Right ventricle myocardium inferior (tissue), 1 donor: ENCODE measurements around the gene SMCR8. TPM values are rescaled to one million over a fixed set of nuclear protein-coding genes. Genes with fewer than 3 reads are reported as not detected.

Source experiments
- ATAC-seq: fragments of 200-7000 bp; cut with Tn5 transposase; one replicate; pipeline ENCODE4 v1.9.1; 2020; ENCODE audit warnings: mild to moderate bottlenecking, moderate library complexity
- DNase-seq: peaks from one replicate; pipeline ENCODE4 v3.0.0; 2021; ENCODE audit errors: missing footprints
- intact Hi-C: fragments of 100-400 bp; cut with DNase I; formaldehyde crosslinking; loops from one replicate; pipeline ENCODE4 v1.11.0; 2022
- total RNA-seq: library from RNA; stranded (reverse); fragmentation: NEBNext Ultra II Directional; extraction: Animal tissue kit (Norgen Biotek cat#: 25700); gene quantifications from one replicate; pipeline ENCODE4 v1.2.1, GENCODE V29; 2021
- donor health status: DM: no; HTN: yes; CAD: no; lungs with severe emphysema.

The SMCR8 gene
- total RNA-seq, 1 donor from 2014 or later: 11.8 TPM

GRCh38 chr17:18315562-18315922 lies 449 bp downstream of the SMCR8 start:
- ATAC-seq: no peak

GRCh38 chr17:18315961-18316360 lies 868 bp downstream of the SMCR8 start:
- intact Hi-C loops: loop anchor here (2.0 to 5.0 kb wide), 2 partner anchors 55 to 94 kb away; partner anchors contain the start of gene MIEF2
- DNase-seq (no peak), ATAC-seq (no peak)

More at GRCh38 chr17:18315562-18315922, 449 bp downstream of the SMCR8 start:
- intact Hi-C loops: loop anchor here (2.0 to 5.0 kb wide), 2 partner anchors 55 to 93 kb away; partner anchors contain the start of gene MIEF2
- no peak for DNase-seq

- DNase-seq: no peak
- no peak for ATAC-seq
- intact Hi-C loops: loop anchor here (5.0 kb wide), 1 partner anchor 96 kb away; no protein-coding TSS in a partner anchor
Measured at GRCh38 chr17:18318117-18318516, 3.0 kb downstream of the SMCR8 start.

GRCh38 chr17:18318771-18319450 lies 3.8 kb downstream of the SMCR8 start:
- ATAC-seq (no peak), DNase-seq (no peak)
- intact Hi-C loops: loop anchor here (5.0 kb wide), 1 partner anchor 97 kb away; no protein-coding TSS in a partner anchor

GRCh38 chr17:18319604-18320256 lies 4.6 kb downstream of the SMCR8 start:
- ATAC-seq: peak; percentile 20
- intact Hi-C loops: loop anchor here (5.0 kb wide), 1 partner anchor 97 kb away; no protein-coding TSS in a partner anchor
- DNase-seq: no peak

GRCh38 chr17:18320301-18320700 lies 5.2 kb downstream of the SMCR8 start:
- ATAC-seq (no peak), DNase-seq (no peak)
- intact Hi-C loops: no loop called here

- intact Hi-C loops: no loop called here
- DNase-seq: no peak
- no peak for ATAC-seq
Measured at GRCh38 chr17:18321309-18321708, 6.2 kb downstream of the SMCR8 start.

- no peak for DNase-seq
- no peak for ATAC-seq
- intact Hi-C loops: no loop called here
Measured at GRCh38 chr17:18322522-18322921, 7.4 kb downstream of the SMCR8 start.

- DNase-seq: no peak
- intact Hi-C loops: no loop called here
- no peak for ATAC-seq
Measured at GRCh38 chr17:18323007-18323406, 7.9 kb downstream of the SMCR8 start.

GRCh38 chr17:18323507-18324139 lies 8.5 kb downstream of the SMCR8 start:
- ATAC-seq (no peak), DNase-seq (no peak)
- intact Hi-C loops: no loop called here

GRCh38 chr17:18324140-18325050 lies 9.3 kb downstream of the SMCR8 start:
- DNase-seq (no peak), ATAC-seq (no peak)
- intact Hi-C loops: no loop called here

- ATAC-seq (no peak), DNase-seq (no peak)
- intact Hi-C loops: no loop called here
Measured at GRCh38 chr17:18326039-18326438, 10.9 kb downstream of the SMCR8 start.

- DNase-seq: no peak
- no peak for ATAC-seq
- intact Hi-C loops: no loop called here
Measured at GRCh38 chr17:18326572-18326971, 11.5 kb downstream of the SMCR8 start.

GRCh38 chr17:18327093-18327492 lies 12.0 kb downstream of the SMCR8 start:
- intact Hi-C loops: no loop called here
- ATAC-seq: no peak

GRCh38 chr17:18327556-18327955 lies 12.5 kb downstream of the SMCR8 start:
- ATAC-seq (no peak), DNase-seq (no peak)
- intact Hi-C loops: no loop called here

More at GRCh38 chr17:18327093-18327492, 12.0 kb downstream of the SMCR8 start:
- no peak for DNase-seq

- DNase-seq (no peak), ATAC-seq (no peak)
- intact Hi-C loops: no loop called here
Measured at GRCh38 chr17:18328643-18329204, 13.6 kb downstream of the SMCR8 start.

GRCh38 chr17:18331879-18332278 lies 16.8 kb downstream of the SMCR8 start:
- no peak for ATAC-seq
- no peak for DNase-seq
- intact Hi-C loops: no loop called here

- intact Hi-C loops: no loop called here
- ATAC-seq: no peak
- DNase-seq: no peak
Measured at GRCh38 chr17:18332909-18333489, 17.9 kb downstream of the SMCR8 start.
